ENCODE measurements around the gene APBA2.

GRCh38 chr15:28900892-28901586 lies 15.3 kb downstream of the APBA2 start:
- TF ChIP-seq, protein P1, sequence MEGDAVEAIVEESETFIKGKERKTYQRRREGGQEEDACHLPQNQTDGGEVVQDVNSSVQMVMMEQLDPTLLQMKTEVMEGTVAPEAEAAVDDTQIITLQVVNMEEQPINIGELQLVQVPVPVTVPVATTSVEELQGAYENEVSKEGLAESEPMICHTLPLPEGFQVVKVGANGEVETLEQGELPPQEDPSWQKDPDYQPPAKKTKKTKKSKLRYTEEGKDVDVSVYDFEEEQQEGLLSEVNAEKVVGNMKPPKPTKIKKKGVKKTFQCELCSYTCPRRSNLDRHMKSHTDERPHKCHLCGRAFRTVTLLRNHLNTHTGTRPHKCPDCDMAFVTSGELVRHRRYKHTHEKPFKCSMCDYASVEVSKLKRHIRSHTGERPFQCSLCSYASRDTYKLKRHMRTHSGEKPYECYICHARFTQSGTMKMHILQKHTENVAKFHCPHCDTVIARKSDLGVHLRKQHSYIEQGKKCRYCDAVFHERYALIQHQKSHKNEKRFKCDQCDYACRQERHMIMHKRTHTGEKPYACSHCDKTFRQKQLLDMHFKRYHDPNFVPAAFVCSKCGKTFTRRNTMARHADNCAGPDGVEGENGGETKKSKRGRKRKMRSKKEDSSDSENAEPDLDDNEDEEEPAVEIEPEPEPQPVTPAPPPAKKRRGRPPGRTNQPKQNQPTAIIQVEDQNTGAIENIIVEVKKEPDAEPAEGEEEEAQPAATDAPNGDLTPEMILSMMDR (IDR thresholded peaks at IDR 0.05; ENCODE audit: low read length): no peak
- TF ChIP-seq EZH2 (optimal IDR thresholded peaks at IDR 0.05; ENCODE audit: low read depth, low read length) (no peak), EZH2phosphoT487 (IDR thresholded peaks at IDR 0.05; ENCODE audit: low read length) (no peak)

Data from MM.1S (cell line).